ENCODE data around the gene C1orf74.

GRCh38 chr1:209737118-209737505 is 47.2 kb downstream of the C1orf74 start:
- TF ChIP-seq CTCF (IDR thresholded peaks at IDR 0.05), result no peak
- TF ChIP-seq POLR2A (IDR thresholded peaks at IDR 0.05), result no peak

All from breast epithelium (tissue), 3 donors.